Hepatocyte (in vitro differentiated cells): ENCODE measurements around the gene ITPK1.

Experiments
- EZH2 ChIP-seq: fragments of 200-600 bp; sonication (generic); IDR thresholded peaks from 2 replicates; pipeline ENCODE4 v1.6.1; 2016; ENCODE audit warnings: antibody characterized with exemption, mild to moderate bottlenecking, borderline replicate concordance
- EZH2phosphoT487 ChIP-seq: fragments of 200-600 bp; sonication (generic); IDR thresholded peaks from one replicate; pipeline ENCODE4 v1.6.1; 2018; ENCODE audit warnings: antibody characterized with exemption, mild to moderate bottlenecking, low read depth, moderate library complexity; ENCODE audit not compliant: unreplicated experiment, severe bottlenecking
- TF ChIP-seq, protein P1 (sequence below): fragments of 200-600 bp; sonication (generic); IDR thresholded peaks from 2 replicates; pipeline ENCODE4 v1.5.1; 2016; ENCODE audit warnings: antibody characterized with exemption, mild to moderate bottlenecking; ENCODE audit not compliant: poor library complexity

DNA sequence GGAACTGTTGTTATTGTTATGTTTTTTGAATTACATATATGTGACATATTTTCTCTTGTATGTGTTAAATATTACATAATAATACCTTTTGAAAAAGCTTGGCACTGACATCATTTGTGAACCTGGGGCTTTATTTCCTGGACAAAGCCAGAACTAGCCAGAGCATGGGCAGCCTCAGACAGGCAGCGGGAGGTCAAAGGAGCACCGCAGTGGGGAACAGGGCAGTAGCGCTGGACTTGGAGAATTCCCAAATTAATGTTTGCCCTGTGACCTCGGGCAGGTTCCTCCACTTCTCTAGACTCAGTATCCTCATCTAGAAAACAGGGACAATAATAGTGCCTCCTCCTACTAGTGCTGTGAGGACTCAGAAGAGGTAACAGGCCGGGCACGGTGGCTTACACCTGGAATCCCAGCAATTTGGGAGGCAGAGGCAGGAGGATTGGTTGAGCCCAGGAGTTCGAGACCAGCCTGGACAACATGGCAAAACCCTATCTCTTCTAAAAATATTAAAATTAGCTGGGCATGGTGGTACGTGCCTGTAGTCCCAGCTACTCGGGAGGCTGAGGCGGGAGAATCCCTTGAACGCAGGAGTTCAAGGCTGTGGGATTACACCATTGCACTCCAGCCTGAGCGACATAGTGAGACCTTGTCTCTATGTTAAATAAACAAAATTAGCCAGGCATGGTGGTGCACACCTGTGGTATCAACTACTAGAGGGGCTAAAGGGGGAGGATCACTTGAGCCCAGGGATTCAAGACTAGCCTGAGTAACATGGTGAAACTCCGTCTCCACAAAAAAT is 27.3 kb upstream of the ITPK1 start:
- TF ChIP-seq EZH2, result no peak
- TF ChIP-seq, protein P1, sequence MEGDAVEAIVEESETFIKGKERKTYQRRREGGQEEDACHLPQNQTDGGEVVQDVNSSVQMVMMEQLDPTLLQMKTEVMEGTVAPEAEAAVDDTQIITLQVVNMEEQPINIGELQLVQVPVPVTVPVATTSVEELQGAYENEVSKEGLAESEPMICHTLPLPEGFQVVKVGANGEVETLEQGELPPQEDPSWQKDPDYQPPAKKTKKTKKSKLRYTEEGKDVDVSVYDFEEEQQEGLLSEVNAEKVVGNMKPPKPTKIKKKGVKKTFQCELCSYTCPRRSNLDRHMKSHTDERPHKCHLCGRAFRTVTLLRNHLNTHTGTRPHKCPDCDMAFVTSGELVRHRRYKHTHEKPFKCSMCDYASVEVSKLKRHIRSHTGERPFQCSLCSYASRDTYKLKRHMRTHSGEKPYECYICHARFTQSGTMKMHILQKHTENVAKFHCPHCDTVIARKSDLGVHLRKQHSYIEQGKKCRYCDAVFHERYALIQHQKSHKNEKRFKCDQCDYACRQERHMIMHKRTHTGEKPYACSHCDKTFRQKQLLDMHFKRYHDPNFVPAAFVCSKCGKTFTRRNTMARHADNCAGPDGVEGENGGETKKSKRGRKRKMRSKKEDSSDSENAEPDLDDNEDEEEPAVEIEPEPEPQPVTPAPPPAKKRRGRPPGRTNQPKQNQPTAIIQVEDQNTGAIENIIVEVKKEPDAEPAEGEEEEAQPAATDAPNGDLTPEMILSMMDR, result no peak
- no peak for TF ChIP-seq EZH2phosphoT487
